OCI-LY7 (cell line): Measurements from ENCODE around the gene ZNF516.

Experiments
- CTCF ChIP-seq: fragments of 200-600 bp; sonication (generic); conservative IDR thresholded peaks from 2 replicates; pipeline ENCODE4 v1.5.1; 2014; ENCODE audit warnings: mild to moderate bottlenecking, antibody characterized with exemption, low read length, moderate library complexity, mixed read lengths
- EZH2phosphoT487 ChIP-seq: fragments of 200-600 bp; sonication (generic); IDR thresholded peaks from 2 replicates; pipeline ENCODE4 v1.6.1; 2018; ENCODE audit warnings: low read depth, borderline replicate concordance, mild to moderate bottlenecking, mixed run types, antibody characterized with exemption, low read length, moderate library complexity, mixed read lengths

- TF ChIP-seq CTCF (no peak), EZH2phosphoT487 (no peak)
Measured at GRCh38 chr18:76463358-76463757, 31.7 kb downstream of the ZNF516 start.
